ENCODE measurements around the gene SEMA3D. TPM values are rescaled to one million over a fixed set of nuclear protein-coding genes. Genes with fewer than 3 reads are reported as not detected.

SEMA3D gene
- polyA plus RNA-seq, 1 donor from 2014 or later, result 1.6 TPM

DNA sequence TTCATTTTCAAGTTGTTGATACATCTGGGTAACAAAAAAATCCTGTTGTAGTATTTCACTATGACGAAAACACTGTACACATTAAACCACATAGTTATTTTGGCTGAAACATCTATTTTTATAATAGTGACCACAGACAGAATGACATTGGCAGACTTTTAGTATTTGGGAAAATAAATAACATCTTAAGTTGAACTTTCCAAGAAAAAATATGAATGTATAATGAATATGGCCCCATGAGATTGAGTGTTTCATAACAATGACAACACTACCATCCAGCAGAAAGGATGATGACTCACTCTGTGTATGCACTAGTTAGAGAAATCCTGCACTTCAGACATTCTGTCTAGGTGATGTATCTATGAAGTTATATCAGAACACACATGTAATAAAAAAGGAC lies 118.1 kb downstream of the SEMA3D start:
- Histone ChIP-seq H3K27ac (ENCODE audit: low read length) (no peak overlapping the region), H3K9ac (ENCODE audit: low read length) (no peak overlapping the region), H3K9me2 (ENCODE audit: insufficient read depth, low read length) (no peaks in the 10 kb centered on the region), H3K27me3 (ENCODE audit: insufficient read depth, low read depth, low read length) (no peaks in the 10 kb centered on the region), H3K4me2 (ENCODE audit: low read length) (no peak overlapping the region), H2AFZ (ENCODE audit: low read depth, low read length) (no peak overlapping the region), H4K20me1 (ENCODE audit: insufficient read depth) (no peaks in the 10 kb centered on the region), H3K4me3 (ENCODE audit: low read length) (no peak overlapping the region), H3K9me3 (ENCODE audit: low read length) (no peaks in the 10 kb centered on the region), H3F3A (ENCODE audit: insufficient read depth, low read length, poor library complexity, severe bottlenecking) (no peaks in the 10 kb centered on the region), H3K36me3 (ENCODE audit: insufficient read depth, low read length) (no peaks in the 10 kb centered on the region), H3K79me2 (replicated peaks; ENCODE audit: insufficient read depth, low read length) (no peaks in the 10 kb centered on the region)
- TF ChIP-seq MXI1 (conservative IDR thresholded peaks at IDR 0.05; ENCODE audit: poor library complexity, severe bottlenecking) (no peak), SMC3 (conservative IDR thresholded peaks at IDR 0.05; ENCODE audit: poor library complexity) (no peak), REST (IDR thresholded peaks at IDR 0.05; ENCODE audit: borderline replicate concordance) (no peak), EZH2 (IDR thresholded peaks at IDR 0.05; ENCODE audit: borderline replicate concordance, insufficient read depth, low read length, poor library complexity, severe bottlenecking) (no peak), EP300 (conservative IDR thresholded peaks at IDR 0.05; ENCODE audit: poor library complexity, severe bottlenecking) (no peak), POLR2AphosphoS5 (IDR thresholded peaks at IDR 0.05) (no peak), RAD21 (conservative IDR thresholded peaks at IDR 0.05) (no peak)

- peak; percentile 52 for TF ChIP-seq EP300 (conservative IDR thresholded peaks at IDR 0.05; ENCODE audit: poor library complexity, severe bottlenecking)
- TF ChIP-seq, protein P1, sequence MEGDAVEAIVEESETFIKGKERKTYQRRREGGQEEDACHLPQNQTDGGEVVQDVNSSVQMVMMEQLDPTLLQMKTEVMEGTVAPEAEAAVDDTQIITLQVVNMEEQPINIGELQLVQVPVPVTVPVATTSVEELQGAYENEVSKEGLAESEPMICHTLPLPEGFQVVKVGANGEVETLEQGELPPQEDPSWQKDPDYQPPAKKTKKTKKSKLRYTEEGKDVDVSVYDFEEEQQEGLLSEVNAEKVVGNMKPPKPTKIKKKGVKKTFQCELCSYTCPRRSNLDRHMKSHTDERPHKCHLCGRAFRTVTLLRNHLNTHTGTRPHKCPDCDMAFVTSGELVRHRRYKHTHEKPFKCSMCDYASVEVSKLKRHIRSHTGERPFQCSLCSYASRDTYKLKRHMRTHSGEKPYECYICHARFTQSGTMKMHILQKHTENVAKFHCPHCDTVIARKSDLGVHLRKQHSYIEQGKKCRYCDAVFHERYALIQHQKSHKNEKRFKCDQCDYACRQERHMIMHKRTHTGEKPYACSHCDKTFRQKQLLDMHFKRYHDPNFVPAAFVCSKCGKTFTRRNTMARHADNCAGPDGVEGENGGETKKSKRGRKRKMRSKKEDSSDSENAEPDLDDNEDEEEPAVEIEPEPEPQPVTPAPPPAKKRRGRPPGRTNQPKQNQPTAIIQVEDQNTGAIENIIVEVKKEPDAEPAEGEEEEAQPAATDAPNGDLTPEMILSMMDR (IDR thresholded peaks at IDR 0.05; ENCODE audit: poor library complexity, severe bottlenecking), result no peak
- H3K27ac ChIP-seq (ENCODE audit: low read length), result no peak overlapping the region
Observed at GRCh38 chr7:85067371-85067770, 119.5 kb downstream of the SEMA3D start.

DNA sequence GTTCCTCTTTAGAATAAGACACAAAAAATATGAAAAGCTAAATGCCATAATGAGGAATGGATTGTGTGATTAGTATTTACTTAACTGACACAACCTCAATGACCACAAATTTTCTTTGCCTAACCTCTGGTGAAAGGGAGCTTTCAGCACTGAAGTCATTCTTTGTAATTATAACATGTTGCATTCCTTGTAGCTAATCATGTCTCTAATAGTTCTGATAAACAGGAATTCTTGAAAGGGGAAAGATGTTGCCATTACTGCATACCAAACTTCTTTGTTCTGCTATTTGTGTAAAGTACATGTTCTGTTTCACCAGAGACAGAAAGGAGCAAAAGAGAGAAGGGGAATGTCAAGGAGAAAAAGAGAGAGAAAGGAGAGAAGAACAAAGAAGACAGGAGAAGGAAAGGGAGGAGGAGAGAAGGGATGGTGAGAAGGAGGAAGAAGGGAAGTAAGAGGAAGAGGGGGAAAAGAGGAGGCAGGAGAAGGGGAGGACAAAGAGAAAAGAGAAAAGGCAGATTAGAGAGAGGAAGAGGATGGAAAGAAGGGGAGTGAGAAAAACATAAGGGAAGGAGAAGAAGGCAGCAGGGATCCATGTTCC lies 120.9 kb downstream of the SEMA3D start:
- H3K9me2 ChIP-seq (ENCODE audit: insufficient read depth, low read length), result no peaks in the 10 kb centered on the region
- no peaks in the 10 kb centered on the region for H3F3A ChIP-seq (ENCODE audit: insufficient read depth, low read length, poor library complexity, severe bottlenecking)
- H3K27ac ChIP-seq (ENCODE audit: low read length), result no peak overlapping the region
- no peak overlapping the region for H3K4me2 ChIP-seq (ENCODE audit: low read length)
- no peaks in the 10 kb centered on the region for H4K20me1 ChIP-seq (ENCODE audit: insufficient read depth)
- no peaks in the 10 kb centered on the region for H3K79me2 ChIP-seq (replicated peaks; ENCODE audit: insufficient read depth, low read length)
- no peak overlapping the region for H3K4me3 ChIP-seq (ENCODE audit: low read length)
- H3K9ac ChIP-seq (ENCODE audit: low read length), result no peak overlapping the region
- H3K9me3 ChIP-seq (ENCODE audit: low read length), result no peaks in the 10 kb centered on the region
- H3K36me3 ChIP-seq (ENCODE audit: insufficient read depth, low read length), result no peaks in the 10 kb centered on the region
- H2AFZ ChIP-seq (ENCODE audit: low read depth, low read length), result no peak overlapping the region
- TF ChIP-seq REST (IDR thresholded peaks at IDR 0.05; ENCODE audit: borderline replicate concordance) (no peak), MXI1 (conservative IDR thresholded peaks at IDR 0.05; ENCODE audit: poor library complexity, severe bottlenecking) (no peak), EZH2 (IDR thresholded peaks at IDR 0.05; ENCODE audit: borderline replicate concordance, insufficient read depth, low read length, poor library complexity, severe bottlenecking) (no peak), EP300 (conservative IDR thresholded peaks at IDR 0.05; ENCODE audit: poor library complexity, severe bottlenecking) (no peak), TAF1 (IDR thresholded peaks at IDR 0.05; ENCODE audit: low read depth) (no peak), RAD21 (conservative IDR thresholded peaks at IDR 0.05) (no peak), SMC3 (conservative IDR thresholded peaks at IDR 0.05; ENCODE audit: poor library complexity) (no peak), POLR2AphosphoS5 (IDR thresholded peaks at IDR 0.05) (no peak)
- TF ChIP-seq, protein P1 (IDR thresholded peaks at IDR 0.05; ENCODE audit: poor library complexity, severe bottlenecking), result no peak
- H3K27me3 ChIP-seq (ENCODE audit: insufficient read depth, low read depth, low read length), result no peaks in the 10 kb centered on the region

More at GRCh38 chr7:85067371-85067770, 119.5 kb downstream of the SEMA3D start:
- no peaks in the 10 kb centered on the region for H4K20me1 ChIP-seq (ENCODE audit: insufficient read depth)
- no peaks in the 10 kb centered on the region for H3K9me2 ChIP-seq (ENCODE audit: insufficient read depth, low read length)
- H2AFZ ChIP-seq (ENCODE audit: low read depth, low read length), result no peak overlapping the region
- no peaks in the 10 kb centered on the region for H3F3A ChIP-seq (ENCODE audit: insufficient read depth, low read length, poor library complexity, severe bottlenecking)
- H3K79me2 ChIP-seq (replicated peaks; ENCODE audit: insufficient read depth, low read length), result no peaks in the 10 kb centered on the region
- H3K9ac ChIP-seq (ENCODE audit: low read length), result no peak overlapping the region
- H3K4me3 ChIP-seq (ENCODE audit: low read length), result no peak overlapping the region
- H3K9me3 ChIP-seq (ENCODE audit: low read length), result no peaks in the 10 kb centered on the region
- no peaks in the 10 kb centered on the region for H3K27me3 ChIP-seq (ENCODE audit: insufficient read depth, low read depth, low read length)
- H3K36me3 ChIP-seq (ENCODE audit: insufficient read depth, low read length), result no peaks in the 10 kb centered on the region
- H3K4me2 ChIP-seq (ENCODE audit: low read length), result no peak overlapping the region

Data from neural cell (in vitro differentiated cells).